Mesendoderm (in vitro differentiated cells): Measurements from ENCODE around the gene SLC49A3.

Experiments
- DNase-seq: peaks from one replicate; pipeline ENCODE4 v3.0.0; 2013
- H2AK5ac ChIP-seq: 2 replicates; pipeline ENCODE4 v1.6.1; 2013; ENCODE audit warnings: low read length, inconsistent platforms
- H2BK120ac ChIP-seq: 2 replicates; pipeline ENCODE4 v1.6.1; 2013; ENCODE audit warnings: low read depth, mild to moderate bottlenecking, low read length, moderate library complexity, mixed read lengths
- H2BK15ac ChIP-seq: replicated peaks from 2 replicates; pipeline ENCODE4 v1.6.1; 2013; ENCODE audit warnings: low read depth, mild to moderate bottlenecking, moderate library complexity
- H2BK5ac ChIP-seq: 2 replicates; pipeline ENCODE4 v1.6.1; 2013; ENCODE audit warnings: low read length, inconsistent platforms
- H3K18ac ChIP-seq: 2 replicates; pipeline ENCODE4 v1.6.1; 2013; ENCODE audit warnings: mild to moderate bottlenecking, low read length, mixed read lengths
- H3K23ac ChIP-seq: one replicate; pipeline ENCODE4 v1.6.1; 2013; ENCODE audit warnings: low read length
- H3K27ac ChIP-seq: 2 replicates; pipeline ENCODE4 v1.5.1; 2013; ENCODE audit warnings: low read depth, mild to moderate bottlenecking, inconsistent platforms, low read length, moderate library complexity
- H3K27me3 ChIP-seq: 2 replicates; pipeline ENCODE4 v1.6.1; 2013; ENCODE audit warnings: low read length, control low read depth, mild to moderate bottlenecking, inconsistent platforms; ENCODE audit not compliant: insufficient read depth, poor library complexity
- H3K36me3 ChIP-seq: 2 replicates; pipeline ENCODE4 v1.6.1; 2013; ENCODE audit warnings: low read length, inconsistent platforms; ENCODE audit not compliant: control insufficient read depth, insufficient read depth
- H3K4ac ChIP-seq: one replicate; pipeline ENCODE4 v1.6.1; 2013; ENCODE audit warnings: low read depth, mild to moderate bottlenecking, low read length, moderate library complexity
- H3K4me1 ChIP-seq: 2 replicates; pipeline ENCODE4 v1.6.1; 2013; ENCODE audit warnings: low read depth, low read length, inconsistent platforms; ENCODE audit not compliant: control insufficient read depth
- H3K4me2 ChIP-seq: 2 replicates; pipeline ENCODE4 v1.6.1; 2013; ENCODE audit warnings: low read length
- H3K4me3 ChIP-seq: 2 replicates; pipeline ENCODE4 v1.5.1; 2013; ENCODE audit warnings: mild to moderate bottlenecking, low read length
- H3K56ac ChIP-seq: one replicate; pipeline ENCODE4 v1.6.1; 2013; ENCODE audit warnings: low read length
- H3K79me1 ChIP-seq: 2 replicates; pipeline ENCODE4 v1.6.1; 2013; ENCODE audit warnings: low read length, inconsistent platforms
- H3K79me2 ChIP-seq: 2 replicates; pipeline ENCODE4 v1.6.1; 2013; ENCODE audit warnings: mild to moderate bottlenecking, low read length; ENCODE audit not compliant: control insufficient read depth, insufficient read depth
- H3K9ac ChIP-seq: 2 replicates; pipeline ENCODE4 v1.6.1; 2013; ENCODE audit warnings: low read length, inconsistent platforms
- H4K5ac ChIP-seq: one replicate; pipeline ENCODE4 v1.6.1; 2013; ENCODE audit warnings: low read length
- H4K8ac ChIP-seq: one replicate; pipeline ENCODE4 v1.6.1; 2013; ENCODE audit warnings: low read depth, mild to moderate bottlenecking, control low read depth, low read length, moderate library complexity
- WGBS: extraction: QIAGEN DNeasy Blood & Tissue Kit; methylation state at CpG from one replicate; pipeline ENCODE4 v1.1.7; 2013; ENCODE audit warnings: low lambda C conversion rate, missing lambda C conversion rate; ENCODE audit not compliant: insufficient coverage; ENCODE audit errors: extremely low coverage; 5-methylcytosine and 5-hydroxymethylcytosine counted together

The SLC49A3 gene

DNA sequence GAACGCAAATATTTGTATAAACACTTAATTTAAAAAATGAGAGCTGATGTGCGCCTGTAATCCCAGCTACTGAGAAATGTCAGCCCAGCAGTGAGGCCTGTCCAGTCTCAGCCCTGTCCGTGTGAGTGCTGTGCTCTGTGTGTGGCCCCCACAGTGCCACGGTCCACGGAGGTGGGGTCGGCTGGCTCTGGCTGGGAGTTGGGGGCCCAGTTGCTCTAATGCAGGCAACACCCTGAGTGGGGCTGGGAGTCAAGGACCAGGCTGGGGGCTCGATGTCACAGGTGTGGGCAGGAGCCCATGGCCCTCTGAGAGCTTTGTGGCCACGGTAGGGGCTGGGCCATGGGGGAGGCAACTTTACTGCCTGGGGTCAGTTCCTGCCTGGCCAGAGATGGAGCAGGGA lies 29.5 kb upstream of the SLC49A3 start:
- no peak overlapping the region for H3K18ac ChIP-seq
- H4K8ac ChIP-seq = no peak overlapping the region
- no CpG with 5 or more reads among the region's 8 CpGs for WGBS
- no peak overlapping the region for H3K4me3 ChIP-seq
- H3K4me2 ChIP-seq = no peak overlapping the region
- no peak overlapping the region for H3K9ac ChIP-seq
- peaks cover 70% of the 10 kb centered on the region for H3K79me2 ChIP-seq
- H3K23ac ChIP-seq = no peak overlapping the region
- no peak for DNase-seq
- no peak overlapping the region for H3K27ac ChIP-seq
- H2BK15ac ChIP-seq = no peak overlapping the region
- no peaks in the 10 kb centered on the region for H3K4me1 ChIP-seq
- H3K4ac ChIP-seq = no peak overlapping the region
- H3K36me3 ChIP-seq = peaks cover 1% of the 10 kb centered on the region
- no peak overlapping the region for H2AK5ac ChIP-seq
- H3K56ac ChIP-seq = no peak overlapping the region
- peaks cover 42% of the 10 kb centered on the region for H3K79me1 ChIP-seq
- no peak overlapping the region for H2BK5ac ChIP-seq
- H2BK120ac ChIP-seq = no peak overlapping the region
- H4K5ac ChIP-seq = no peak overlapping the region
- no peaks in the 10 kb centered on the region for H3K27me3 ChIP-seq

DNA sequence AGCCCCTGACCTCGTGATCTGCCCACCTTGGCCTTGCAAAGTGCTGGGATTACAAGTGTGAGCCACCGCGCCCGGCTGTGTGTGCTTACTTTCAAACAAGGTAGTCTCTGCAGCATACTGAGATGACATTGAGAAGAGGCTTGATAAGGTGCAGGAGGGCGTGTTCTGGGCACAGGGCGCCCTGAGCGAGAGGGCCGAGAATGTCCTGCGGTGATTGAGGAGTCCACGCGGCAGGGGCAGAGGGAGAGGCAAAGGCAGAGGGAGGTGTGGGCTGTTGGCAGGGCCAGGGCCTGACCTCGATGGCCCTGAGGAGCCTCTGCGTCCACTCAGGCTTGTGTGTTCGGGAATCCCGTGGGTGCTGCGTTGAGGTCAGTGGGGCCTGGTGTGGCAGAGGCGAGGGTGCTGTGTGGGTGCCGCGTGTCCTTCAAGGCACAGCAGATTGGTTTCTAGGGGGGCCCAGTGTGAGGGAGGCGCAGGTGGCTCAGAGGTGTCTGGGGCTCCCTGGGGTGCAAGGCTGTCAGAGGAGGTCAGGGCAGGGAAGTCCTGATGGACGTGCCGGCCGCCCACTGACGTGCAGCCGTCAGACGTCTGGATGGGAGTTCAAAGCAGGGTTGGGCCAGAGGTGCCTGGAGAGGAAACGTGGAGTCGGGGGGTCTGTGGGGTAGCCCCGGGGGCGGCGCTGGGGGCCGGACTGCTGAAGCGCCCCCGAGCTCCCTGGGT lies 28.8 kb upstream of the SLC49A3 start:
- H4K8ac ChIP-seq = no peak overlapping the region
- H4K5ac ChIP-seq = no peak overlapping the region
- H3K4me1 ChIP-seq = no peaks in the 10 kb centered on the region
- H2BK120ac ChIP-seq = no peak overlapping the region
- no peak overlapping the region for H3K56ac ChIP-seq
- H3K36me3 ChIP-seq = peaks cover 1% of the 10 kb centered on the region
- no peak overlapping the region for H3K27ac ChIP-seq
- H3K79me1 ChIP-seq = peaks cover 41% of the 10 kb centered on the region
- no peak overlapping the region for H2BK15ac ChIP-seq
- no peaks in the 10 kb centered on the region for H3K27me3 ChIP-seq
- H3K4me2 ChIP-seq = no peak overlapping the region
- H3K4ac ChIP-seq = no peak overlapping the region
- H3K79me2 ChIP-seq = peaks cover 72% of the 10 kb centered on the region
- DNase-seq = no peak
- no peak overlapping the region for H2BK5ac ChIP-seq
- no peak overlapping the region for H2AK5ac ChIP-seq
- no CpG with 5 or more reads among the region's 34 CpGs for WGBS
- no peak overlapping the region for H3K18ac ChIP-seq
- no peak overlapping the region for H3K23ac ChIP-seq
- H3K9ac ChIP-seq = no peak overlapping the region
- no peak overlapping the region for H3K4me3 ChIP-seq

DNA sequence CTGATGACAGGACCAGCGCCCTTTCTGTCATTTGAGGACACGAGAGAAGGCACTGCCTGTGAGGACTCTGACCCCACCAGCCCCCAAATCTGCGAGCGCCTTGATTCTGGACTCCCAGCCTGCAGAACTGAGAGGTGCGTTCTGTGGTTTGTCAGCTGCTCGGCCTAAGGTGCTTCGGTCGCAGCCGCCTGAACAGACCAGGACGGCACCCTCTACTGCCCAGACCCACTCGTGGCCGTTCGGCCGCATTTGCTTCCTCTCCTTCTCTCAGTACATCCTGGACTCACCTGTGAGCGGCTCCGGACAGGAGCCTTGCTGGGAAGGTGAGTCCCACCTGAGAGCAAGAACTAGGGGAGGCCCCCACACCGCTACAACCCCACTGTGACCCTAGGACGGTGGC lies 25.1 kb upstream of the SLC49A3 start:
- Histone ChIP-seq H3K4ac (no peak overlapping the region), H3K27ac (no peak overlapping the region), H2BK5ac (no peak overlapping the region), H3K18ac (no peak overlapping the region), H4K5ac (no peak overlapping the region), H3K27me3 (no peaks in the 10 kb centered on the region), H3K9ac (no peak overlapping the region), H2AK5ac (no peak overlapping the region), H3K4me1 (no peaks in the 10 kb centered on the region), H3K79me1 (peaks cover 37% of the 10 kb centered on the region), H3K56ac (no peak overlapping the region), H2BK120ac (no peak overlapping the region), H3K79me2 (peaks cover 64% of the 10 kb centered on the region), H4K8ac (no peak overlapping the region), H3K23ac (no peak overlapping the region), H3K36me3 (no peaks in the 10 kb centered on the region), H3K4me3 (no peak overlapping the region), H2BK15ac (no peak overlapping the region), H3K4me2 (no peak overlapping the region)
- no CpG with 5 or more reads among the region's 18 CpGs for WGBS
- no peak for DNase-seq

DNA sequence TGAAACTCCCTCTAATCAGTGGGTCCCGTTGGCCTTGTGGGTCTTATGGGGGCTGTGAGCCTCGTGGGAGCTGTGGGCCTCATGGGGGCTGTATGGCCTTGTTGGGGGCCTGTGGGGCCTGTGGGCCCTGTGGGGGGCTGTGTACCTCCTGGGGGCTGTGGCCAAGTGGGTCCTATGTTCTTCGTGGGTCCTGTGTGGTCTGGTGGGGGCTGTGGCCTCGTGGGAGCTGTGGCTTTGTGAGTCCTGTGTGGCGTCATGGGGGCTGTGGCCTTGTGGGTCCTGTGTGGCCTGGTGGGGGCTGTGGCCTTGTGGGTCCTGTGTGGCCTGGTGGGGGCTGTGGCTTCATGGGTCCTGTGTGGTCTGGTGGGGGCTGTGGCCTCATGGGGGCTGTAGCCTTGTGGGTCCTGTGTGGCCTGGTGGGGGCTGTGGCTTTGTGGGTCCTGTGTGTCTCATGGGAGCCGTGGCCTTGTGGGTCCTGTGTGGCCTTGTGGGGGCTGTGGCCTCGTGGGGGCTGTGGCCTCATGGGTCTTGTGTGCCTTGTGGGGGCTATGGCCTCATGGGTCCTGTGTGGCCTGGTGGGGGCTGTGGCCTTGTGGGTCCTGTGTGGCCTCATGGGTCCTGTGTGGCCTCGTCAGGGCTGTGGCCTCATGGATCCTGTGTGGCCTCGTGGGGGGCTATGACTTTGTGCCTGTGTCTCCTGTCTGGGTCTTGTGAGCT lies 24.1 kb upstream of the SLC49A3 start:
- Histone ChIP-seq H3K27me3 (no peaks in the 10 kb centered on the region), H3K79me1 (peaks cover 40% of the 10 kb centered on the region), H3K23ac (no peak overlapping the region), H3K9ac (no peak overlapping the region), H3K36me3 (no peaks in the 10 kb centered on the region), H2BK5ac (no peak overlapping the region), H3K79me2 (peaks cover 67% of the 10 kb centered on the region), H3K4me1 (no peaks in the 10 kb centered on the region), H3K56ac (no peak overlapping the region), H4K5ac (no peak overlapping the region), H3K4ac (no peak overlapping the region), H3K4me2 (no peak overlapping the region), H3K18ac (no peak overlapping the region), H2BK15ac (no peak overlapping the region), H2BK120ac (no peak overlapping the region), H3K27ac (no peak overlapping the region), H4K8ac (no peak overlapping the region), H3K4me3 (no peak overlapping the region), H2AK5ac (no peak overlapping the region)
- WGBS = no CpG with 5 or more reads among the region's 9 CpGs
- DNase-seq = no peak

DNA sequence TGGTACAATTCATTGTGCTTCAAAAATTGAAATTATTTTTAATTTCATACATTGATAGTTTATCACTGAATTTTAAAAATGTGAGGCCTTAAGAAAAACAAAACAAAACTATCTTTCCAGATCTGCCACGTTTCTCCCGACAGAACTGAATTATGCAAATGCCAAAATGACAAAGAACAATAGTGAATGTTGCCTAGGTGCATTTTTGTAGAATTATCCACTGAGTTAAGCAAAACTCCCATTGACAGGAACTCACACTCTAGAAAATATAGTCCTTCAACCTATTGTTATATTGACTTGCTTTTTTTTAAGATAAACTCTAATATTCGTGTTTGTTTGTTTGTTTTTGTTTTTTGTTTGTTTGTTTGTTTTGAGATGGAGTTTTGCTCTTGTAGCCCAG lies 23.1 kb upstream of the SLC49A3 start:
- Histone ChIP-seq H2BK15ac (no peak overlapping the region), H3K79me1 (peaks cover 38% of the 10 kb centered on the region), H2AK5ac (no peak overlapping the region), H3K79me2 (peaks cover 62% of the 10 kb centered on the region), H3K4ac (no peak overlapping the region), H4K5ac (no peak overlapping the region), H2BK5ac (no peak overlapping the region), H2BK120ac (no peak overlapping the region), H3K4me1 (no peaks in the 10 kb centered on the region), H3K4me2 (no peak overlapping the region), H3K9ac (no peak overlapping the region), H4K8ac (no peak overlapping the region), H3K18ac (no peak overlapping the region), H3K27ac (no peak overlapping the region), H3K56ac (no peak overlapping the region), H3K23ac (no peak overlapping the region), H3K36me3 (no peaks in the 10 kb centered on the region), H3K4me3 (no peak overlapping the region), H3K27me3 (no peaks in the 10 kb centered on the region)
- no CpG with 5 or more reads among the region's 3 CpGs for WGBS
- DNase-seq = no peak
